NCI-H128 (cell line): ENCODE results near the gene ZSWIM5.
"Not testable (repeated sequence)": the region's sequence is repeated elsewhere in the genome, so short reads cannot be mapped to it uniquely, and the experiment has no call there.

Source experiments
- DNase-seq: peaks from one replicate; lab custom pipeline; 2025; ENCODE audit not compliant: unreplicated experiment; lab: John Stamatoyannopoulos, UW

Gene ZSWIM5

GRCh38 chr1:45205011-45205909 is 1.1 kb downstream of the ZSWIM5 start:
- DNase-seq, result peak; percentile 24

GRCh38 chr1:45200906-45201500 is 5.4 kb downstream of the ZSWIM5 start:
- no peak for DNase-seq

- DNase-seq, result no peak
These were observed 6.0 kb downstream of the ZSWIM5 start for GRCh38 chr1:45200435-45200834.

- DNase-seq, result no peak
These were observed 8.2 kb downstream of the ZSWIM5 start for GRCh38 chr1:45198185-45198584.

- DNase-seq, result no peak
These were observed 9.5 kb downstream of the ZSWIM5 start for GRCh38 chr1:45196863-45197262.

GRCh38 chr1:45191418-45191783 is 15.0 kb downstream of the ZSWIM5 start:
- no peak for DNase-seq

- no peak for DNase-seq
These were observed 18.7 kb downstream of the ZSWIM5 start for GRCh38 chr1:45187725-45188124.

- not testable (repeated sequence) for DNase-seq
These were observed 26.4 kb downstream of the ZSWIM5 start for GRCh38 chr1:45179918-45180519.

GRCh38 chr1:45177452-45177851 is 29.0 kb downstream of the ZSWIM5 start:
- DNase-seq, result no peak

- DNase-seq, result no peak
These were observed 33.6 kb downstream of the ZSWIM5 start for GRCh38 chr1:45172764-45173163.

GRCh38 chr1:45172005-45172404 is 34.4 kb downstream of the ZSWIM5 start:
- no peak for DNase-seq

GRCh38 chr1:45171575-45171974 is 34.8 kb downstream of the ZSWIM5 start:
- no peak for DNase-seq

- no peak for DNase-seq
These were observed 36.2 kb downstream of the ZSWIM5 start for GRCh38 chr1:45170151-45170742.

GRCh38 chr1:45167947-45168346 is 38.5 kb downstream of the ZSWIM5 start:
- DNase-seq, result not testable (repeated sequence)

GRCh38 chr1:45164307-45164706 is 42.1 kb downstream of the ZSWIM5 start:
- not testable (repeated sequence) for DNase-seq

GRCh38 chr1:45163111-45163510 is 43.3 kb downstream of the ZSWIM5 start:
- DNase-seq, result not testable (repeated sequence)

GRCh38 chr1:45162041-45163035 is 44.1 kb downstream of the ZSWIM5 start:
- DNase-seq, result not testable (repeated sequence)

- DNase-seq, result no peak
These were observed 50.4 kb downstream of the ZSWIM5 start for GRCh38 chr1:45155957-45156356.

GRCh38 chr1:45155423-45155822 is 51.0 kb downstream of the ZSWIM5 start:
- DNase-seq, result no peak

- DNase-seq, result no peak
These were observed 54.3 kb downstream of the ZSWIM5 start for GRCh38 chr1:45152126-45152525.
